IMR-90 (cell line): ENCODE results near the gene FBXW11.

ENCODE experiments used
- CTCF ChIP-seq: conservative IDR thresholded peaks from 2 replicates; pipeline ENCODE4 v1.5.1; 2012; ENCODE audit warnings: mild to moderate bottlenecking, low read depth, low read length, improper control_type of control experiment
- POLR2A ChIP-seq: IDR thresholded peaks from 2 replicates; pipeline ENCODE4 v1.6.1; 2012; ENCODE audit warnings: mild to moderate bottlenecking, low read depth, low read length

- TF ChIP-seq POLR2A (no peak), CTCF (no peak)
Measured at GRCh38 chr5:171966964-171967363, 39.5 kb downstream of the FBXW11 start.
